Astrocyte (in vitro differentiated cells and primary cell): ENCODE results near the gene CDC42EP3. TPM values are rescaled to one million over a fixed set of nuclear protein-coding genes. Genes with fewer than 3 reads are reported as not detected.
A peak's percentile ranks its signal among the peaks of the same experiment; 100 is the strongest.

Source experiments
- DNase-seq: peaks from one replicate; pipeline ENCODE4 v3.0.0-alpha.2; 2010; ENCODE audit warnings: low read depth
- FAIRE-seq: peaks from 2 replicates; lab custom pipeline; 2011; peaks lifted over from hg19 to GRCh38; lab: Jason Lieb, UNC
- H2AFZ ChIP-seq: 2 replicates; pipeline ENCODE4 v1.6.0; 2012; ENCODE audit warnings: low read depth, low read length, inconsistent platforms
- H3K27ac ChIP-seq: 2 replicates; pipeline ENCODE4 v1.5.1; 2011; ENCODE audit warnings: low read depth, low read length, inconsistent platforms
- H3K27me3 ChIP-seq: 2 replicates; pipeline ENCODE4 v1.6.0; 2011; ENCODE audit warnings: low read length, inconsistent platforms; ENCODE audit not compliant: insufficient read depth
- H3K36me3 ChIP-seq: 2 replicates; pipeline ENCODE4 v1.5.1; 2011; ENCODE audit warnings: low read length, inconsistent platforms; ENCODE audit not compliant: insufficient read depth
- H3K4me1 ChIP-seq: 2 replicates; pipeline ENCODE4 v1.5.1; 2011; ENCODE audit warnings: low read length, inconsistent platforms; ENCODE audit not compliant: insufficient read depth
- H3K4me2 ChIP-seq: 2 replicates; pipeline ENCODE4 v1.6.0; 2012; ENCODE audit warnings: low read length, inconsistent platforms
- H3K4me3 ChIP-seq: 2 replicates; pipeline ENCODE4 v1.5.1; 2011; ENCODE audit warnings: low read depth, mild to moderate bottlenecking, low read length, inconsistent platforms; ENCODE audit not compliant: insufficient read depth
- H3K79me2 ChIP-seq: 2 replicates; pipeline ENCODE4 v1.6.0; 2012; ENCODE audit warnings: mild to moderate bottlenecking, low read length, inconsistent platforms; ENCODE audit not compliant: insufficient read depth
- H3K9ac ChIP-seq: 2 replicates; pipeline ENCODE4 v1.6.0; 2012; ENCODE audit warnings: mild to moderate bottlenecking, low read length, inconsistent platforms
- H3K9me3 ChIP-seq: 2 replicates; pipeline ENCODE4 v1.5.1; 2012; ENCODE audit warnings: low read depth, mild to moderate bottlenecking, low read length, inconsistent platforms; ENCODE audit not compliant: insufficient read depth
- H4K20me1 ChIP-seq: 2 replicates; pipeline ENCODE4 v1.6.0; 2012; ENCODE audit warnings: low read length, inconsistent platforms; ENCODE audit not compliant: insufficient read depth
- H3K27ac Mint-ChIP-seq: one replicate; pipeline ENCODE4 v1.8.0; 2021; ENCODE audit warnings: mild to moderate bottlenecking, mixed read lengths; ENCODE audit not compliant: unreplicated experiment
- H3K27me3 Mint-ChIP-seq: one replicate; pipeline ENCODE4 v1.8.0; 2021; ENCODE audit warnings: low read depth, mixed read lengths; ENCODE audit not compliant: unreplicated experiment
- H3K36me3 Mint-ChIP-seq: one replicate; pipeline ENCODE4 v1.8.0; 2021; ENCODE audit warnings: low read depth, mixed read lengths; ENCODE audit not compliant: unreplicated experiment
- H3K4me1 Mint-ChIP-seq: one replicate; pipeline ENCODE4 v1.8.0; 2021; ENCODE audit warnings: low read depth, mixed read lengths; ENCODE audit not compliant: unreplicated experiment
- H3K4me3 Mint-ChIP-seq: one replicate; pipeline ENCODE4 v1.8.0; 2021; ENCODE audit warnings: mild to moderate bottlenecking, moderate library complexity, mixed read lengths; ENCODE audit not compliant: unreplicated experiment
- H3K9me3 Mint-ChIP-seq: one replicate; pipeline ENCODE4 v1.8.0; 2021; ENCODE audit warnings: mild to moderate bottlenecking, mixed read lengths; ENCODE audit not compliant: unreplicated experiment
- CTCF ChIP-seq: IDR thresholded peaks from 2 replicates; pipeline ENCODE4 v1.5.1; 2011; ENCODE audit warnings: low read depth, mild to moderate bottlenecking, inconsistent platforms, low read length, moderate library complexity; ENCODE audit not compliant: insufficient read depth
- EZH2 ChIP-seq: IDR thresholded peaks from 2 replicates; pipeline ENCODE4 v1.6.1; 2012; ENCODE audit warnings: mild to moderate bottlenecking, low read length, inconsistent platforms; ENCODE audit not compliant: insufficient read depth
- total RNA-seq: library from RNA; stranded (reverse); gene quantifications from 2 replicates; pipeline ENCODE4 v1.2.1, GENCODE V29; 2021

The CDC42EP3 gene
- total RNA-seq, 1 donor from 2014 or later, result 94.3 TPM

- Histone ChIP-seq H4K20me1 (peaks cover 95% of the 10 kb centered on the region), H3K4me1 (peaks cover 64% of the 10 kb centered on the region), H3K27me3 (no peaks in the 10 kb centered on the region), H3K4me3 (no peak overlapping the region), H3K27ac (no peak overlapping the region), H3K9me3 (no peaks in the 10 kb centered on the region), H2AFZ (no peak overlapping the region), H3K36me3 (peaks cover 48% of the 10 kb centered on the region), H3K79me2 (peaks cover 99% of the 10 kb centered on the region), H3K9ac (no peak overlapping the region), H3K4me2 (peak overlapping the region; percentile 72)
- H3K27ac Mint-ChIP-seq, result no peak overlapping the region
- H3K4me1 Mint-ChIP-seq, result peaks cover 63% of the 10 kb centered on the region
- H3K9me3 Mint-ChIP-seq, result no peaks in the 10 kb centered on the region
- DNase-seq (no peak), FAIRE-seq (no peak)
- peaks cover 31% of the 10 kb centered on the region for H3K36me3 Mint-ChIP-seq
- no peak overlapping the region for H3K4me3 Mint-ChIP-seq
- TF ChIP-seq EZH2 (no peak), CTCF (no peak)
- no peaks in the 10 kb centered on the region for H3K27me3 Mint-ChIP-seq
These were observed 11.7 kb downstream of the CDC42EP3 start for GRCh38 chr2:37659723-37660122.

- no peak overlapping the region for H3K27ac Mint-ChIP-seq
- Histone ChIP-seq H3K79me2 (peaks cover 99% of the 10 kb centered on the region), H4K20me1 (peaks cover 92% of the 10 kb centered on the region), H2AFZ (no peak overlapping the region), H3K4me2 (peak overlapping the region; percentile 72), H3K27me3 (no peaks in the 10 kb centered on the region), H3K9ac (no peak overlapping the region), H3K36me3 (peaks cover 48% of the 10 kb centered on the region), H3K4me1 (peaks cover 69% of the 10 kb centered on the region), H3K4me3 (no peak overlapping the region), H3K9me3 (no peaks in the 10 kb centered on the region), H3K27ac (no peak overlapping the region)
- peaks cover 36% of the 10 kb centered on the region for H3K36me3 Mint-ChIP-seq
- TF ChIP-seq CTCF, result no peak
- no peak for TF ChIP-seq EZH2
- DNase-seq (no peak), FAIRE-seq (no peak)
- no peaks in the 10 kb centered on the region for H3K9me3 Mint-ChIP-seq
- H3K4me1 Mint-ChIP-seq, result peaks cover 68% of the 10 kb centered on the region
- no peaks in the 10 kb centered on the region for H3K27me3 Mint-ChIP-seq
- H3K4me3 Mint-ChIP-seq, result no peak overlapping the region
These were observed 12.8 kb downstream of the CDC42EP3 start for GRCh38 chr2:37658682-37659081.

DNA sequence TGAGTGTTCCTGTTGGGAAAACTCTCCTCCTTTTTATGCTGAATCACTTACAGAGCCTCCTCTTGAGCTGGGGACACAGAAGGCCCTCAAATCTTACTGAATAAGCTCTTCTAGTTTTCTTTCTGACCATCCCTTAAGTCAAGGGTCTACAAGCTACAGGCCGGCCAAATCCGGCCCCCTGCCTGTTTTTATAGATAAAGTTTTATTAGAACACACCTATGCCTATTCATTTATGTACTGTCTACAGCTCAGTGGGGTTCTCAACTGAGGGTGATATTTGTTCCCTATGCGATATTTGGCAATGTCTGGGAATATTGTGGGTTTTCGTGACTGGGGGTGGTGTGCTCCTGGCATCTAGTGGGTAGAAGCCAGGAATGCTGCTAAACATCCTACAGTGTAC, 14.0 kb downstream of the CDC42EP3 start:
- Histone ChIP-seq H3K36me3 (peaks cover 42% of the 10 kb centered on the region), H3K79me2 (peaks cover 99% of the 10 kb centered on the region), H2AFZ (no peak overlapping the region), H3K4me1 (peaks cover 75% of the 10 kb centered on the region), H4K20me1 (peaks cover 83% of the 10 kb centered on the region), H3K9me3 (no peaks in the 10 kb centered on the region), H3K9ac (peak overlapping the region; percentile 55), H3K27me3 (no peaks in the 10 kb centered on the region), H3K4me3 (no peak overlapping the region), H3K4me2 (peak overlapping the region; percentile 72), H3K27ac (peak overlapping the region; percentile 68)
- peaks cover 26% of the 10 kb centered on the region for H3K36me3 Mint-ChIP-seq
- FAIRE-seq (no peak), DNase-seq (no peak)
- no peaks in the 10 kb centered on the region for H3K9me3 Mint-ChIP-seq
- peak overlapping the region; percentile 66 for H3K27ac Mint-ChIP-seq
- no peaks in the 10 kb centered on the region for H3K27me3 Mint-ChIP-seq
- TF ChIP-seq CTCF, result no peak
- TF ChIP-seq EZH2, result no peak
- peak overlapping the region; percentile 37 for H3K4me3 Mint-ChIP-seq
- peaks cover 76% of the 10 kb centered on the region for H3K4me1 Mint-ChIP-seq
